OCI-LY3 (cell line): ENCODE measurements around the gene TBX18.

ENCODE experiments used
- EZH2phosphoT487 ChIP-seq: fragments of 200-600 bp; shearing (Covaris generic); IDR thresholded peaks from 2 replicates; pipeline ENCODE4 v1.6.1; 2018; ENCODE audit warnings: antibody characterized with exemption, mixed run types, low read depth
- TF ChIP-seq, protein P1 (sequence below): fragments of 200-600, 300-600 bp; sonication (generic); IDR thresholded peaks from 2 replicates; pipeline ENCODE4 v1.5.1; 2014; ENCODE audit warnings: antibody characterized with exemption, low read length, low read depth

DNA sequence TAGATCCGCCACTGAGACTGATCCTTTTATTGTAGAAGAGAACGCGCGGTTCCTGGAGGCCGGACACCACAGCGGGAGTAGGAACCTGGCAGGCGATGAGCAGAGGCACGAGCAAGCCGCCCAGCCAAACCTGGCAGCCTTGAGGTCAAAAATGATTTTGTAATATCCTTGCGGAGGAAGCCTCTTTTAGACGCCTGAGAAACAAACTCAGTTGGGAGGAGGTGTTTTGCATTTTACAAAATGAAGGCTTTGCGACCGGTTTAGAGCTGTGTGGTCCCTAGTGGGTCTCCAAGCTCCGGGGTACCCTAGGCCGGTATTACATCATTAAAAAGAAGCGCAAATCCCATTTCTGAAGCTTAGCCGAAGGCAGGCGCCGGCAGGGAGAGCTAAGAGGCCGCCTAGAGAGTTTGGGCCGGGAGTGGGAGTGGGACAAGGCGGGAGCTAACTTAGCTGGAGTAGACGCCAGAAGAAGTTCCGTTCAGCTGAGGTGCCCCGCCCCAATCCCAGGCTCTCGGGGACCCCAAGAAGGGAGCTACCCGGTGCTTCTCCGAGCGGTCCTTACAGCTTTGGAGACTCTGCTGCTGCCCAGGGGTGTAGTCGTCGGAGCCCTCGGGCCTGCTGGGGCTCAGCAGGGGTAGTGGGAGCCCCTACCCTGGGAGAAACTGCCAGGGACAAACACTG lies 1.9 kb upstream of the TBX18 start:
- TF ChIP-seq, protein P1, sequence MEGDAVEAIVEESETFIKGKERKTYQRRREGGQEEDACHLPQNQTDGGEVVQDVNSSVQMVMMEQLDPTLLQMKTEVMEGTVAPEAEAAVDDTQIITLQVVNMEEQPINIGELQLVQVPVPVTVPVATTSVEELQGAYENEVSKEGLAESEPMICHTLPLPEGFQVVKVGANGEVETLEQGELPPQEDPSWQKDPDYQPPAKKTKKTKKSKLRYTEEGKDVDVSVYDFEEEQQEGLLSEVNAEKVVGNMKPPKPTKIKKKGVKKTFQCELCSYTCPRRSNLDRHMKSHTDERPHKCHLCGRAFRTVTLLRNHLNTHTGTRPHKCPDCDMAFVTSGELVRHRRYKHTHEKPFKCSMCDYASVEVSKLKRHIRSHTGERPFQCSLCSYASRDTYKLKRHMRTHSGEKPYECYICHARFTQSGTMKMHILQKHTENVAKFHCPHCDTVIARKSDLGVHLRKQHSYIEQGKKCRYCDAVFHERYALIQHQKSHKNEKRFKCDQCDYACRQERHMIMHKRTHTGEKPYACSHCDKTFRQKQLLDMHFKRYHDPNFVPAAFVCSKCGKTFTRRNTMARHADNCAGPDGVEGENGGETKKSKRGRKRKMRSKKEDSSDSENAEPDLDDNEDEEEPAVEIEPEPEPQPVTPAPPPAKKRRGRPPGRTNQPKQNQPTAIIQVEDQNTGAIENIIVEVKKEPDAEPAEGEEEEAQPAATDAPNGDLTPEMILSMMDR: no peak
- TF ChIP-seq EZH2phosphoT487: no peak
